ENCODE data around the gene FKBP8.

The FKBP8 gene

DNA sequence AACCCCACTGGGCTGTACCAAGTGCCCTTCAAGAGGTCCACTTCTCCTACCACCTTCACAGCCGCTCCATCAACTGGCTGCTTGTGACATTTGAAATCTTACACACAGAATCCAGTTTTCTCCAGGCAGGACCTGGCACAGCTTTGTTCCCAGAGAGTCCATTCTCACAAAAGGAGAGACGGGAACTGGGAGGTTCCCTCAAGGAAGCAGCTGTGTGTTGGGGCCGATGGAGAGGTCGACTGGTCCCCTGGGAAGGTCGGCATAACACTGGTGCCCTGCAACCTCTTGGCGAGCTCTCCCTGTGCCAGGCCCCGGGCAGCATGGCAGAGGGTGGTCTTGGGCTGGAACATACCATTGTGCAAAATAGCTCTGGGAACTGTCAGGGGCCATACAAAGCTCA is 43.0 kb downstream of the FKBP8 start:
- H2AFZ ChIP-seq (ENCODE audit: low read depth, low read length): no peak overlapping the region
- no peaks in the 10 kb centered on the region for H3K9me3 ChIP-seq (ENCODE audit: low read length)
- H3K27me3 ChIP-seq (ENCODE audit: insufficient read depth, low read length): no peaks in the 10 kb centered on the region
- no peak overlapping the region for H3K4me3 ChIP-seq (ENCODE audit: low read length)
- no peaks in the 10 kb centered on the region for H3K36me3 ChIP-seq (ENCODE audit: insufficient read depth, low read length)
- peaks cover 5% of the 10 kb centered on the region for H3K4me1 ChIP-seq (ENCODE audit: insufficient read depth, low read length)

DNA sequence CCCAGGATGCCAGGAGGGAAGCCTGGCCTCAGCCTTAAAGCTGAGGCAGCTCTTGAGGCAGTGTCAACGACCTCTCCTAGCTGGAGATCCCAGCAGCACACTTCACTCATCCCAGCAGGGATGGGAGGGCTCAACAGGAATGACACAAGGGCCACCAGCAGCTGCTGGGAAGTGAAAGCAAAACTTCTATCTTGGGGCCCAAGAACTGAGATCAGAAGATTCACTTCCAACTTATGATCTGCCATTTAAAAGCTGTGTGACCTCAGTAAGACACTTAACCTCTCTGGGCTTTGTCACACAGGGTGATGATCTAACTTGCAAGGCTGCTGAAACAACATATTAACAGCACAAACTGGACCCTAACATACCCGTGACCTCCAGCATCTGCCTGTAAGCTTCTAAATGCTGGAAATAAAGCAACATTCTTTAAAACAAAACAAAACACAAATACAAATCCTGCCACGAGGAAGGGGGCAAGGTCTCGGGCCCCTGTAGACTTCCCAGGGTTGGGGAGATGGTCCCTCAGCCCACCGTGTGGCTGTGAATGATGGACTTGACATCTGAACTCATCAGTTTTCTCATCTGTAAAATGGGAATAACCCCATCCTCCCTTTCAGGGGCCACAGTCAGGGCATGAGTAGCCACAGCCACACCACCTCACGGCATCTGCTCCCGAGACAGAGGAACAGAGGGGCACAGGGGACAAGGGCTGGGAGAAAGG is 44.2 kb downstream of the FKBP8 start:
- Histone ChIP-seq H3K4me1 (ENCODE audit: insufficient read depth, low read length) (peaks cover 3% of the 10 kb centered on the region), H3K27me3 (ENCODE audit: insufficient read depth, low read length) (no peaks in the 10 kb centered on the region)

DNA sequence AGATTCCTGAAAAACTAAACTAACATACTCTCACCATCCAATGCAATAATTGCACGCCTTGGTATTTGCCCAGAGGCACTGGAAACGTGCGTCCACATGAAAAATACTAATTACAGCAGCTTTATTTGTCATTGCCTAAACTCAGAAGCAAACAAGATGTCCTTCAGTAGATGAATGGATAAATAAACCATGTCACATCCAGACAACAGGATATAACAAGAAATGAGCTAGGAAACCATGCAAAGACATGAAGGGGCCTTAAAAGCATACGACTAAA is 46.5 kb downstream of the FKBP8 start:
- Histone ChIP-seq H3K9me3 (ENCODE audit: low read length) (no peaks in the 10 kb centered on the region), H3K36me3 (ENCODE audit: insufficient read depth, low read length) (no peaks in the 10 kb centered on the region), H2AFZ (ENCODE audit: low read depth, low read length) (no peak overlapping the region), H3K4me1 (ENCODE audit: insufficient read depth, low read length) (peaks cover 7% of the 10 kb centered on the region), H3K4me3 (ENCODE audit: low read length) (no peak overlapping the region), H3K27me3 (ENCODE audit: insufficient read depth, low read length) (no peaks in the 10 kb centered on the region)

More for the DNA sequence above, 44.2 kb downstream of the FKBP8 start:
- H3K4me3 ChIP-seq (ENCODE audit: low read length): no peak overlapping the region
- H2AFZ ChIP-seq (ENCODE audit: low read depth, low read length): no peak overlapping the region
- H3K36me3 ChIP-seq (ENCODE audit: insufficient read depth, low read length): no peaks in the 10 kb centered on the region
- no peaks in the 10 kb centered on the region for H3K9me3 ChIP-seq (ENCODE audit: low read length)

DNA sequence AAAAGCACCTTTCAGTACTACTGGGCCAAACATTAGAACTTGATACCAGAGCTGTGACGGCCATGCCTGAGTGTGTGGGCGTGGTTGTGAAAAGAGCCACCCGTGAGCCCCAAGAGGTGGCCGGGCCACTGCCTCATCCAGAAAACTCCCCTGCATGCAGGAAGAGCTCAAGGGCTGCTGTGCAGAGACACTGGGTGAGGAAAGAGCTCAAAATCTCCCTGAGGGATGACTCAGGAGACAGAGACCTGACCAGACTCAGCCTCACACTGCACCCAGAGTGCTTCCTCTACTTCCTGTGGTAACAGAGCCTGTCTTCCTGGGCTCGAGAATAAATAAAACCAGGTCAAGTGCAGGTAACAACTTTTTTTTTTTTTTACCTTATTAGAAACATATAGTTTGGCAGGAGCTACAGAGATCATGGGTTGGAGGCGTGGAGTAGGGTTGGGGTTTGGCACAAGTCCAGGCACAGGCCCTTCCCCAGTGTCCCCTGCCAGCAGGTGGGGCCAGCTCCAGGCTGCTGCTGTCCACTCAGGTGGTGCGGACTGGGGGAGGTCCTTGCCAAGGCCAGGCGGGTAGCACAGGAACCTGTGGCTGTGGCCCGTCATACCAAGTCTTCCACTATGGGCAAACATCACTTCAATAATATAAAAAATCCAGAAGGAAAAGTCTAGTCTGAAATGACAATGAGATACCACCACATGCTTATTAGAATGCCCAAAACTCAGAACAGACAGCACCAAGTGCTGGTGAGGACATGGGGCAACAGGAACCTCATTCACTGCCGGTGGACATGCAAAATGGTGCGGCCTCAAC is 47.0 kb downstream of the FKBP8 start:
- no peaks in the 10 kb centered on the region for H3K36me3 ChIP-seq (ENCODE audit: insufficient read depth, low read length)
- peaks cover 7% of the 10 kb centered on the region for H3K4me1 ChIP-seq (ENCODE audit: insufficient read depth, low read length)
- no peak overlapping the region for H2AFZ ChIP-seq (ENCODE audit: low read depth, low read length)
- H3K27me3 ChIP-seq (ENCODE audit: insufficient read depth, low read length): no peaks in the 10 kb centered on the region
- H3K9me3 ChIP-seq (ENCODE audit: low read length): no peaks in the 10 kb centered on the region
- no peak overlapping the region for H3K4me3 ChIP-seq (ENCODE audit: low read length)

DNA sequence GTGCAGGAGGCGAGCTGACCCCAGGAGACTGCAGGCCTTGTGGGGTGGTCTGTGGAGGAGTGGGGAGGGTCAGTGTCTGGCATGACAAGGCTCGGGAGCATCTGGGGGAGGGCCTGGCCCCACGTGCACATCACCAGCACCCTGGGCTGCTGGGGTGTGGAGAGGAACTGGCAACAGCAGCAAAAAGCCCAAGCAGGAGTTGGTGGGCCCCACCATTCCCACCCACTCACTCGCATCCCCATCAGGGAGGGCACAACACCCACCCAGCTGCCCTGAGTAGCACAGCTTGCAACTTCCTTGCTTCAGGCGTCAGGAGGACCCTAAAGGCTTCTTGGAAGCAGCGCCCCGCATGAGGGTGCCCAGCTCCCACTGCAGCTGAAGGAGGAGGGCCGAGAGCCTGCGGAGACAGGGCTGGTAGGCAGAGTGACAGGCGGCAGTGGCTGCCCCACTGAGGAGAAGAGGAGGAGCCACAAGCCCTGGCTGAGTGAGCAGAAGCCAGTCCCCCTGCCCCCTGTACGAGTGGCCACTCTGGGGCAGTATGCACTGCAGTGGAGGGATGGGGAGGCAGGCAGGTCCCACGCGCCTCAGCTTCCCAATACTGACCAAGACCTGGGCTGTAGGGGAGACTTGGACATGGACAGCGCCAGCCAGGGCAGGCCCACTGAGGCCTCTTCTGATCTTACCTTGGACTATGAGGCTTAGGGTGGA is 48.0 kb downstream of the FKBP8 start:
- Histone ChIP-seq H3K36me3 (ENCODE audit: insufficient read depth, low read length) (no peaks in the 10 kb centered on the region), H3K4me1 (ENCODE audit: insufficient read depth, low read length) (peaks cover 8% of the 10 kb centered on the region), H3K9me3 (ENCODE audit: low read length) (no peaks in the 10 kb centered on the region), H3K4me3 (ENCODE audit: low read length) (no peak overlapping the region), H2AFZ (ENCODE audit: low read depth, low read length) (no peak overlapping the region), H3K27me3 (ENCODE audit: insufficient read depth, low read length) (no peaks in the 10 kb centered on the region)

DNA sequence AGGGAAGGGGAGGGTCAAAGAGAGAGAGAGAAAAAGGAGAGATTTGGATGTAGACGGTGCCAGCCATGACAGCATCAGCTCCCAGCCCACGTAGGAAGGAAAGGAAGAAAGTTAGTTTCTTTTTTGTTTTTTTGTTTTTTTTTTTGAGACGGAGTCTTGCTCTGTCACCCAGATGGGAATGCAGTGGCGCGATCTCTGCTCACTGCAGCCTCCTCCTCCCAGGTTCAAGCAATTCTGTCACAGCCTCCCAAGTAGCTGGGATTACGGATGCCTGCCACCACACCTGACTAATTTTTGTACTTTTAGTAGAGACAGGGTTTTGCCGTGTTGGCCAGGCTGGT is 49.1 kb downstream of the FKBP8 start:
- no peaks in the 10 kb centered on the region for H3K27me3 ChIP-seq (ENCODE audit: insufficient read depth, low read length)
- H3K36me3 ChIP-seq (ENCODE audit: insufficient read depth, low read length): no peaks in the 10 kb centered on the region
- H3K9me3 ChIP-seq (ENCODE audit: low read length): no peaks in the 10 kb centered on the region
- no peak overlapping the region for H2AFZ ChIP-seq (ENCODE audit: low read depth, low read length)
- no peak overlapping the region for H3K4me3 ChIP-seq (ENCODE audit: low read length)
- peaks cover 11% of the 10 kb centered on the region for H3K4me1 ChIP-seq (ENCODE audit: insufficient read depth, low read length)

DNA sequence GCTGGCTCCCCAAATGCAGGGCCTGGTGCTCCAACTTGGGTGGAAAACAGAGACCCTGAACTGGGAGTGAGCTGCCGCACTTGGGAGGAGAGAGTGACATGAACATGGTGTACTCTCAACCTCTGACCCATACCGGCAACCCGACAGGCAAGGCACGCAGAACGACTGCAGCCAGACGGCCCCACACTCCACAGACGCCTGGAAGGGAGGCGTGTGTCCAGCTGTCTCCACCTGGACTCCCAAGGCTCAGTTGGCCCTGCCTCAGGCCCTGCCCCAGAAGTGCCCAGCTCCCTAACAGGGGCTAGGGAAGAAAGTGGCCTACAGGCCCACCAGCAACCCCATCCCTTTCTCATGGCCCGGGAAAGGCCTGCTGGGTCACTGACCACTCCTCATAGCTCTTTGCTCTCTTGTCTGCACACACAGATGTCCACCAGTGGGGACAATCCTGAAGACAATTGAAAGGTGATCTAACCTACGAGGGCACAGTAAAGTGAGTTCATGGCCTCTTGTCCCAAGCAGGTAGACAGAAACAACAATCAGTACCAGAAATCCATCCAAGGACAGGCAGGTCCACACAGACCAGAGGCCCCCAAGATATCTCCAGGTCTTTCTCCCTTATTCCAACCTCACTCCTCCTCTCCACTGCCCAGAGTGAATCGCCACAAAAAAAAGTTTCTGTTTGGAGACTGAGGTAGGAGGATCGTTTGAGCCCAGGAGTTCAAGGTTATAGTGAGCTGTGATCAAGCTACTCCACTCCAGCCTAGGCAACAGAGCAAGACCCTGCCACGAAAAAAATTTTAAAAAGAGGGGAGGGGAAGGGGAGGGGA is 49.7 kb downstream of the FKBP8 start:
- no peaks in the 10 kb centered on the region for H3K27me3 ChIP-seq (ENCODE audit: insufficient read depth, low read length)
- no peak overlapping the region for H3K4me3 ChIP-seq (ENCODE audit: low read length)

DNA sequence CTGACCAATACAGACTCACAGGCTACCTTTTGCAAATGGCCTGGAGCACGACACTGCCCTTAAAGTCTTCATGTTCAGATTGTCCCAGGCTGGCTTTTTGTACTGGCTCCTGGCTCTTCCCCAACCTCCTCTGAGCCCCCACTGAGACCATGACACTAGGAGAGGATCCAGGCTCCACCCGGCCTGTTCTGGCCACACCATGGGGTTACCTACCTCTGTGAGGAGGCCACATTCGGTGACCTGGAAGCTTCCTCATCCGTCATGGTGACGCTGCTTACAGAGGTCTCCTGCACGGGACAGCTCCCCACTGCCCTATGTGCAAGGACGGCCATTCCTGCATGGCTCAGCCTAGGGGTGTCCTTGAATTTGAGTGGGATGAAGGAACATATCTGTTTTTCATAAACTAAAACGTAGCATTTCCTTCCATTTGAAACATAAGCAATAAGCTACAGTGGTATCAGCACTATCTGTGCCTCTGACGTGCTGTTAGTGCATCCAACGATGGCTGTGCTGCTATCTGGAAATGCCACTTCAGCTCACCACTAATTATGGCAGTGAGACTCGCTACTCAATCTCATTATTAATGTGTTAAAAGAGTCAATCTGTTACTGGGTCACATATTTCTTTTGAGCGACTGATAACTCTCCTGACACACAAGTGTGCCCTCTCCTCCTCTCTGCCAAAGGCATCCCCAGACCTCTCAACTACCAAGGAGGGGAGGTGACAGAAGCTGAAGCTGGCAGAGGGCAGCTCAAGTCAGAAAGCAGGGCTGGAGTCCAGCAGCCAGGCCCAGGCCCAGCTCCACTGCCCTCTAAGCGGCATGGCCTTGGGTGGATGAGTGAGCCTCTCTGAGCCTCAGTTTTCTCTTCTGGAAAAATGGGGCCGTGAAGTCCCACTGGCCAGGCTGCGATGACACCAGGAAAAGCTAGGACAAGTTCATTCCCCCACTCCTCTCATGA is 51.1 kb downstream of the FKBP8 start:
- Histone ChIP-seq H3K4me3 (ENCODE audit: low read length) (no peak overlapping the region), H3K4me1 (ENCODE audit: insufficient read depth, low read length) (peaks cover 11% of the 10 kb centered on the region), H2AFZ (ENCODE audit: low read depth, low read length) (no peak overlapping the region), H3K36me3 (ENCODE audit: insufficient read depth, low read length) (no peaks in the 10 kb centered on the region), H3K27me3 (ENCODE audit: insufficient read depth, low read length) (no peaks in the 10 kb centered on the region), H3K9me3 (ENCODE audit: low read length) (no peaks in the 10 kb centered on the region)

More for the DNA sequence above, 49.7 kb downstream of the FKBP8 start:
- H3K9me3 ChIP-seq (ENCODE audit: low read length): no peaks in the 10 kb centered on the region
- H3K4me1 ChIP-seq (ENCODE audit: insufficient read depth, low read length): peaks cover 11% of the 10 kb centered on the region
- H3K36me3 ChIP-seq (ENCODE audit: insufficient read depth, low read length): no peaks in the 10 kb centered on the region
- H2AFZ ChIP-seq (ENCODE audit: low read depth, low read length): no peak overlapping the region

DNA sequence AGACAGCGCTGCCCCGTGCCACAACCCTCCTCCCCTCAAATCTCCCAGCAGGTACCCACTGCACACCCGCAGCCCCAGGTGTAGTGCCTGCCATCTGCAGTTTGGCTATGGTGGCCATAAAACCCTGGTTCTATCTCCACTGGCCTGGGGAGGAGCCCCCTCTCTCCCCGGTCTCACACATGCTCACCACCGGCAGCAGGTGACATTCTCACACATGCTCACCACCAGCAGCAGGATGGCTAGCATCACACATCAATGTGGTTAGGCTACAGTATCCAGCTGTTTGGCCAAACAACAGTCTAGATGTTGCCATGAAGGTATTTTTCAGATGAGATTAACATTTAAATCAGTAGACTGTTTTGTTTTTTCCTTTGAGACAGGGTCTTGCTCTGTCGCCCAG is 52.6 kb downstream of the FKBP8 start:
- no peaks in the 10 kb centered on the region for H3K27me3 ChIP-seq (ENCODE audit: insufficient read depth, low read length)
- no peak overlapping the region for H3K4me3 ChIP-seq (ENCODE audit: low read length)
- peaks cover 11% of the 10 kb centered on the region for H3K4me1 ChIP-seq (ENCODE audit: insufficient read depth, low read length)
- no peak overlapping the region for H2AFZ ChIP-seq (ENCODE audit: low read depth, low read length)
- H3K36me3 ChIP-seq (ENCODE audit: insufficient read depth, low read length): no peaks in the 10 kb centered on the region
- H3K9me3 ChIP-seq (ENCODE audit: low read length): no peaks in the 10 kb centered on the region

DNA sequence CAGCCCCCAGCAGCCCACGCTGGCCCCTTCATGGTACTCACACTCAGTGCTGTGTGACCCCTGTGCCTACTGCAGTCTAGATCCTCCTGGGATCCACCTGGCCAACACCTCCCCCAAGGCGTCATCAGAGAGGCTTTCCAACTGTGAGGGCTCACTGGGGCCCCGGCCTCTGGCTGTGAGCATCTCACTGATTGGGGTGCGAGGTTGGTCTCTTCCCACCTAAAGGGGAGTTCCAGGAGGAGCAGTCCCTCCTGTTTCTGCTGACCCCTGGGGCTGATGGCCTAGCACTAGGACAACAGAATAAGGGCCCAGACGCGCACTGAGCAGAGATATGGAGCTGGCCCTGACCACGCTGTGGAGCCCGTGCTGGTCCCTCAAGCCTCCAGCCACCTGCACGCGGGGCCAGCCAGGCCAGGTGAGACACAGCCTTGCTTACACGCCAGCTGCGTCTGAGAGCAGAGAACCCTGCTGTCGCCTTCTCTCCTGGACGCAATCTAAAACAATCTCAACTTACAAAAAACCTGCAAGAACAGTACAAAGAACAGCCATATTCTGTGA is 53.7 kb downstream of the FKBP8 start:
- no peak overlapping the region for H3K4me3 ChIP-seq (ENCODE audit: low read length)
- peaks cover 11% of the 10 kb centered on the region for H3K4me1 ChIP-seq (ENCODE audit: insufficient read depth, low read length)
- H3K27me3 ChIP-seq (ENCODE audit: insufficient read depth, low read length): no peaks in the 10 kb centered on the region
- H3K36me3 ChIP-seq (ENCODE audit: insufficient read depth, low read length): no peaks in the 10 kb centered on the region
- H3K9me3 ChIP-seq (ENCODE audit: low read length): no peaks in the 10 kb centered on the region
- H2AFZ ChIP-seq (ENCODE audit: low read depth, low read length): no peak overlapping the region

DNA sequence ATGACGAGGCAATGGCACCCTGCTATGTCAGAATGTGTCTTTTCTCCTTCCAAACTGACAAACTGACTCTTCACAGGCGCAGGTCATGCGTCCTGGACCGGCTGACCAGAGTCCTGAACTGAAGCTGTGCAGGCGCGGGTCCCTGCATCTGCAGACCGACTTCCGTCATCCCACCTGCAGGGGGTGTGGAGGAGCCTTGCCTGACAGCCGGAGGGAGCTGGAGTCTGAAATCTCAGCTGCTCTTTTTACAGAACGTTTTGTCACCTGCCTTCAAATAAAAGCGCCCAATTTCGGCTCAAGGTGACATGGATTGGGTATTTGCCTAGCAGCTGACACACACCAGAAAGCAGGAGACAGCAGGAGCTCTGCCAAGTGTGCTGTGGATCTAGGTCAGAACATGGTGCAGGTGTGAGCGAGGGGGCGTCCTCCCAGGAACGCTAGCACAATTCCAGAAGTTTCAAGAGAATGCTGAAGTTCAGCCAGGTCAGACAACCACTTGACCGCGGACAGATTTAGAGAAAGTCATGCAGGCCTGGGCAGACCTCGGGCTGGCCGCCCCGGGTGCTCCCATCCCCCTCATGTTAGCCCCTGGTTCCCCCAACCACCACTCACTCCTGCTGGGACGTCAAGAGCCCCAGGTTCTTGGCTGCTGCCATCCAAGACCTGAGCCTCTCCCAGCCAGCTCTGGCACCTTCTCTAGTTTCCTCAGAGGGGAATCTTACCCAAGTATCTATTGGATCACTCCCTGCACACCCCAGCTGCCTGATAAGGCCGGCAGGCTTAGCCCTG is 54.3 kb downstream of the FKBP8 start:
- H3K36me3 ChIP-seq (ENCODE audit: insufficient read depth, low read length): no peaks in the 10 kb centered on the region
- H3K4me1 ChIP-seq (ENCODE audit: insufficient read depth, low read length): peaks cover 11% of the 10 kb centered on the region
- H2AFZ ChIP-seq (ENCODE audit: low read depth, low read length): no peak overlapping the region
- H3K4me3 ChIP-seq (ENCODE audit: low read length): no peak overlapping the region
- no peaks in the 10 kb centered on the region for H3K9me3 ChIP-seq (ENCODE audit: low read length)
- H3K27me3 ChIP-seq (ENCODE audit: insufficient read depth, low read length): no peaks in the 10 kb centered on the region

All from neuron (in vitro differentiated cells).